Activated CD4-positive, alpha-beta T cell treated with anti-CD3 and anti-CD28 coated beads for 36 hours (primary cell): ENCODE measurements around the gene PDE11A. TPM values are rescaled to one million over a fixed set of nuclear protein-coding genes. Genes with fewer than 3 reads are reported as not detected.
"Not testable (repeated sequence)": the region's sequence is repeated elsewhere in the genome, so short reads cannot be mapped to it uniquely, and the experiment has no call there.

Experiments
- ATAC-seq: fragments of 200-7000 bp; cut with Tn5 transposase; one replicate; pipeline ENCODE4 v1.10.0; 2021; ENCODE audit warnings: mild to moderate bottlenecking, moderate library complexity
- CTCF ChIA-PET: fragments of 350-600 bp; sonication (Branson Sonifier 250); formaldehyde crosslinking; loops from one replicate; lab custom pipeline; 2021; ENCODE audit warnings: antibody characterized with exemption; lab: Charles Lee
- POLR2A ChIA-PET: fragments of 350-600 bp; sonication (Branson Sonifier 250); formaldehyde crosslinking; loops from one replicate; lab custom pipeline; 2021; ENCODE audit warnings: antibody characterized with exemption, inconsistent platforms; lab: Charles Lee
- DNase-seq: peaks from one replicate; pipeline ENCODE4 v3.0.0-alpha.2; 2020
- H3K27ac Mint-ChIP-seq: one replicate; pipeline ENCODE4 v1.8.0; 2021; ENCODE audit warnings: mixed read lengths
- H3K27me3 Mint-ChIP-seq: one replicate; pipeline ENCODE4 v1.8.0; 2021; ENCODE audit warnings: mixed read lengths
- H3K36me3 Mint-ChIP-seq: one replicate; pipeline ENCODE4 v1.8.0; 2021; ENCODE audit warnings: low read depth, mixed read lengths
- H3K4me1 Mint-ChIP-seq: one replicate; pipeline ENCODE4 v1.8.0; 2021; ENCODE audit warnings: mixed read lengths
- H3K4me3 Mint-ChIP-seq: one replicate; pipeline ENCODE4 v1.8.0; 2021; ENCODE audit warnings: mild to moderate bottlenecking, moderate library complexity, mixed read lengths
- H3K9me3 Mint-ChIP-seq: one replicate; pipeline ENCODE4 v1.8.0; 2021; ENCODE audit warnings: low read depth, mixed read lengths
- intact Hi-C, 2 experiments: fragments of 100-400 bp; cut with DNase I in 1 of 2; cut with micrococcal nuclease in 1 of 2; formaldehyde crosslinking; loops; one replicate each; pipeline versions ENCODE4 v1.14.2 to v1.15.1; 2022 to 2024; cut with DNase I, micrococcal nuclease
- total RNA-seq, 2 experiments: library from RNA; stranded (reverse); gene quantifications; one replicate each; pipeline ENCODE4 v1.2.3, GENCODE V29; 2021

The PDE11A gene
- total RNA-seq, 2 experiments from 2014 or later: 0.12 TPM; not detected in 1

DNA sequence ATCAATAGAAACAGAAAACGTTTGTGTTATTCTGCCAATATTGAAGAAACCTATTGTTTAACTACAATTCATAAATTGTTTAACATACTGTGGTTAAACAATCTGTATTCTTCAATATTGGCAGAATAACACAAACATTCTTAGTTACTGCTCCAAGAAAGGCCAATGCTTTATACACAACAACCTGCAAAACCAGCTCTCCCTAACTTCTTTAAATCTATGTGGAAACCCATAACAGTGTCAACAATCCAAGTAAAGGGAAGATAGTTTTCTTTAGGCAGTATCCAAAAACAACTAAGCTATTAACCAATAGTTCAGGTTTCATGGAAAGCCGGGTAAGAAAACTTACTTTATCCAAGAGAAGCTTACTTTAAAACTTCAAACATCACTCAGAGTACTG lies 33.5 kb upstream of the PDE11A start:
- ChIA-PET CTCF (interaction anchor here (0.7 to 0.9 kb wide), 2 partner anchors 181 to 291 kb away, joined by 3 read pairs; no protein-coding TSS in a partner anchor), POLR2A (no interaction called here)
- intact Hi-C loops: no loop called here
- Mint-ChIP-seq H3K36me3 (no peaks in the 10 kb centered on the region), H3K27ac (no peak overlapping the region), H3K4me3 (no peak overlapping the region), H3K27me3 (no peaks in the 10 kb centered on the region), H3K4me1 (no peaks in the 10 kb centered on the region), H3K9me3 (no peaks in the 10 kb centered on the region)
- DNase-seq: no peak
- no peak for ATAC-seq

DNA sequence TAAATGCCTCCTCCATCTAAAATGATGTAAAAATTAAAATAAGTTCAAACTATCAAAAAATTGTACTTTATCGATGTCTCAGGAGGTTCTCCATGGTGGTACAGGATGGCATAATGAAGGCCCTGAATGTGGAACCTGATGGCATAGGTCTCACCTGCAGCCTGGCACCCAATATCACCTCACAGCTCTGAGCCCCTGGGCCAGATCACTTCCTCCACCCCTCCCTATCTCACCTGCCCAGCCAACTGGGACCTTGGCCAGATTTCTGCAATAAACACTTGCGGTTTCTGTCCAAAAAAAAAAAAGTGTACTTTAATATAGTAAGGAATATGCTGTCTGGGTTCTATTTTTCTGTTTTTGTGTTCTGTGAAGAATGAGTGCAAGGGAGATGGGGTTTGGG lies 33.0 kb upstream of the PDE11A start:
- H3K27ac Mint-ChIP-seq: no peak overlapping the region
- no peaks in the 10 kb centered on the region for H3K27me3 Mint-ChIP-seq
- H3K36me3 Mint-ChIP-seq: no peaks in the 10 kb centered on the region
- H3K4me1 Mint-ChIP-seq: no peaks in the 10 kb centered on the region
- intact Hi-C loops: no loop called here
- H3K9me3 Mint-ChIP-seq: no peaks in the 10 kb centered on the region
- ATAC-seq (no peak), DNase-seq (no peak)
- CTCF ChIA-PET: interaction anchor here (0.9 kb wide), 1 partner anchor 181 kb away, joined by 3 read pairs; no protein-coding TSS in a partner anchor
- H3K4me3 Mint-ChIP-seq: no peak overlapping the region
- POLR2A ChIA-PET: no interaction called here

DNA sequence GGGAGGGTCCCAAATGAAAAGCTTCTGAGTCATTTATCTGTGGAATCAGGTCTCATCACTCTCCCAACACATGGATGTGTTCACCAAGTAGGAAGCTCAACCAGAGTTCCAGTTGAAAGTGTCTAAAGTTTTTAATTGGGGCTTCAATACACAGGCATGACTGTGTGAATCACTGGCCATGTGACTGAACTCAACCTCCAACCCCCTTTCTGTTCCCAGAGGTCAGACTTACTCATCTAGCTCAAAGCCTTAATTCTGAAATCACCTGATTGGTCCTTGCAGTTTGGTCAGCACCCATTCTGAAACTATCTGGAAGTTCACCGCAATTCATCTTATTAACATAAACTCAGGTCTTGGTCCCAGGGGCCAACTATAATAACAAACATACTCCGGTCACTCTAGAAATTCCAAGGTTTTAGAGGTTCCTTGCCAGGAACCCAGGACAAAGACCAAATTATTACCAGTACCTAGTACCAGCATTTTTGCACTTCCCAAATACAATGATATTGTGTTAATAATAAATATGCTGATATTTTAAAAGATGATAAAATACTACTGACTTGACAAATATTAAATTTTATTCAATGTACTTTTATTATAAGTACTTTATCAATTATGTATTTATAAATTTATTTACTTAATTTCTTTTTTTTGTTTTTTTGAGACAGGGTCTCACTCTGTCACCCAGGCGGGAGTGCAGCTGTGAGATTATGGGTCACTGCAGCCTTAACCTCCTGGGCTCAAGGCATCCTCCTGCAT lies 28.9 kb upstream of the PDE11A start:
- DNase-seq (no peak), ATAC-seq (no peak)
- ChIA-PET CTCF (interaction anchor here (0.6 to 1.6 kb wide), 4 partner anchors 9 to 74 kb away, joined by 4 to 6 read pairs (median 4); partner anchors contain the start of gene RBM45), POLR2A (no interaction called here)
- intact Hi-C loops: no loop called here
- Mint-ChIP-seq H3K36me3 (no peaks in the 10 kb centered on the region), H3K27ac (no peak overlapping the region), H3K27me3 (no peaks in the 10 kb centered on the region), H3K4me3 (no peak overlapping the region), H3K4me1 (no peaks in the 10 kb centered on the region), H3K9me3 (no peaks in the 10 kb centered on the region)

DNA sequence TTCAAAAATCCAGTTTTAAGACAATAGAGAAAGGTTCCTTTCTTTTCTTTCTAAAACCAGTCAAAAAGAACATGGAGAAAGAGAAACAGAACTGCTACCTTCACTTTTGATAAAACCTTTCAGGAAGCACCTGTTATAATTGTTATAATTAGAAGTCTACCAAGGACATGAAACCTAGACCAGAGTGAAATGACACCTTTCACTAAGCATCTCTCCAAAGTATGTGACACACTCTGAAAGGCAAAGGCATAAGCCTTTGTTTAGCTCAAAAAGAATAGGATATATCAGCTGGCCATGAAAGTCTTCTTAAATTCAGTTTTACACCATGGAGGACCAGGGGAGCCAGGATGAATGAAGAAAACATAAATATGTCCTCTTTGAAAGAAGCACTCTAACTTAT lies 20.9 kb upstream of the PDE11A start:
- H3K9me3 Mint-ChIP-seq: no peaks in the 10 kb centered on the region

DNA sequence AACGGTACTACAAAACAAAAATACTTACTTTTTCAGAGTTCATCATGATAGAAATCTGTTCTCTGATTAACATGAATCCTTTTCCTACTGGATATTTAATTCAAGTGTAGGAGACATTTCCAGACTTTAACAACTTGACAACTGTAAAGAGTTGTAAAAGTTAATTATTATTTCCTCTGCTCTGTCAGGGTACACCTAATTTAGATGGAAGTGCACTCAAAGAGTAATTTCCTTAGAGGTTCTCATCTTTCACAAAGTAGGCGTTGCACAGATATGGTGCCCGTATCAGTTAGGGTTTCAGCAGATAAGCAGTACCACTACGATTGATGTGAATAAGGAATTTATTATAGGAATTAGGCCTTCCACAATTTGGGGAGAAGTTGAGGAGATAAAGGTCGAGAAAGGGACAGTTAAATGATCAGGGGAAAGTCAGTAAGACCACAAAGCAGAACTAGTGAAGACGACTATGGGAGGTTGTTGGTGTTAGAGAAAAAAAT lies 16.2 kb upstream of the PDE11A start:
- peaks cover 8% of the 10 kb centered on the region for H3K27me3 Mint-ChIP-seq
- H3K27ac Mint-ChIP-seq: no peak overlapping the region
- intact Hi-C loops: no loop called here
- H3K4me1 Mint-ChIP-seq: no peaks in the 10 kb centered on the region
- no peaks in the 10 kb centered on the region for H3K9me3 Mint-ChIP-seq
- H3K4me3 Mint-ChIP-seq: no peak overlapping the region
- ChIA-PET CTCF (interaction anchor here (1.4 kb wide), 1 partner anchor 10 kb away, joined by 3 read pairs; no protein-coding TSS in a partner anchor), POLR2A (no interaction called here)
- no peaks in the 10 kb centered on the region for H3K36me3 Mint-ChIP-seq
- no peak for DNase-seq
- no peak for ATAC-seq

More for the DNA sequence above, 20.9 kb upstream of the PDE11A start:
- ATAC-seq (no peak), DNase-seq (no peak)
- Mint-ChIP-seq H3K4me1 (no peaks in the 10 kb centered on the region), H3K27me3 (peaks cover 4% of the 10 kb centered on the region), H3K4me3 (no peak overlapping the region), H3K36me3 (no peaks in the 10 kb centered on the region), H3K27ac (no peak overlapping the region)
- CTCF ChIA-PET: interaction anchor here (2.0 kb wide), 1 partner anchor 19 kb away, joined by 7 read pairs; the partner anchor contains the start of gene RBM45
- intact Hi-C loops: no loop called here
- POLR2A ChIA-PET: no interaction called here

DNA sequence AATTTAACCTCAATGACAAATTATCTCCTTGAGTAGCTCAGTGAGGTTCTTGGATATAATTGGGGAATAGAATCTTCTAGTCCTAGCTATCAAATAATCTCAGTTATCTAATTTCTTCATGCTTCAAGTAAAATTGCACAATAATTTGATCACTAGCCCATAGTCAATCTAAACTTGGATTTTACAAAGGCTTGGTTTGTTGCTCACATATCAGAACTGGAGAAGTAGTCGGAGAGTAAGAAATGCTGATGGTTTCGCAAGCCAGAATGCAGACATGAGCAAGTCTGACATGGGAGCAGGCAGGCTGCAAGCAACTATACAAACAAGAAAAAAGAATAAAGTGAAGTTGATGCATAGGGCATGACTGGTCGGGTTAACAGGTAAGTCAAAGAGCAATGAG lies 11.7 kb upstream of the PDE11A start:
- Mint-ChIP-seq H3K4me1 (no peaks in the 10 kb centered on the region), H3K36me3 (no peaks in the 10 kb centered on the region), H3K27ac (no peak overlapping the region), H3K4me3 (no peak overlapping the region), H3K27me3 (peaks cover 6% of the 10 kb centered on the region), H3K9me3 (no peaks in the 10 kb centered on the region)
- ChIA-PET POLR2A (no interaction called here), CTCF (interaction anchor here (0.6 to 1.0 kb wide), 2 partner anchors 28 to 57 kb away, joined by 3 to 4 read pairs; partner anchors contain the start of gene RBM45)
- no peak for ATAC-seq
- intact Hi-C loops: no loop called here
- DNase-seq: no peak

DNA sequence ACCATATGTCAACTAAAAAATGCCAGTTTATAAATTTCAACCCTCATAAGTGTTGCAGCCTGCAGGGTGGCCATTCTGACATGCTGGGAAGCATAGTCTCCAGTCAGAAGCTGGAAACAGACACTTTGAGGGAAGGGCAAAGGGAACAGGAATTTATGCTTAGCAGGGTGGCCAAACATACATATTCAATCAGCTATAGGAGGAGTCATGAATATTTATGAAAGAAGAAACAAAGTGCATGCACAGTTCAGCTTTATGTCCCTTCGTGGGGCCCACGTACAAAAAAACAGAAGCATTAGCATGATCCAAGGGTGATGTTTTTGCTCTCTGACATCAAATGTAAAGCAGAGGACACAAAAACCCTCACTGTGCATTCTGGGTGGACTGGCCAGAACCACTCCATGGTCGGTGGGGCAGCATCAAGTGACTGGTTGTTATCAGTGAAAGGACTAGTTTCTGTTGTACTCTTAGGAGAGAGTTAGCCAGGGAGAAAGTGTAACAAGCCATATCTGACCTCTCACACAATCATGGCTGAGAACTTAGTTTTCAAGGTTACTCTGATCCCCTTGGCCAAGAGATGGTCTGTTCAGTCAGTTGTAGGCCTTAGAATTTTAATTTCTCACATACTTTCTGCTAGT lies 9.9 kb upstream of the PDE11A start:
- Mint-ChIP-seq H3K4me1 (no peaks in the 10 kb centered on the region), H3K36me3 (no peaks in the 10 kb centered on the region), H3K27me3 (peaks cover 10% of the 10 kb centered on the region), H3K27ac (no peak overlapping the region), H3K9me3 (no peaks in the 10 kb centered on the region), H3K4me3 (no peak overlapping the region)
- intact Hi-C loops: no loop called here
- ChIA-PET POLR2A (no interaction called here), CTCF (no interaction called here)
- ATAC-seq (no peak), DNase-seq (no peak)

DNA sequence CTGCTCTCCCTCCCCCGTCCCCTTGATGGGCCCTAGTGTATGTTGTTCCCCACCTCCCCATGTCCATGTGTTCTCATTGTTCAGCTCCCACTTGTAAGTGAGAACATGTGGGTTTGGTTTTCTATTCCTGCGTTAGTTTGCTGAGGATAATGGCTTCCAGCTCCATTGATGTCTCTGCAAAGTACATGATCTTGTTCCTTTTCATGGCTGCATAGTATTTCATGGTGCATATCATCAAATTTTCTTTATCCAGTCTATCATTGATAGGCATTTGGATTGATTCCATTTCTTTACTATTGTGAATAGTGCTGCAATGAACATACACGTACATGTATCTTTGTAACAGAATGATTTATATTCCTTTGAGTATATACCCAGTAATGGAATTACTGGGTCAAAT lies 6.7 kb upstream of the PDE11A start:
- intact Hi-C loops, ATAC-seq, H3K9me3 Mint-ChIP-seq, DNase-seq, H3K36me3 Mint-ChIP-seq, H3K4me3 Mint-ChIP-seq, H3K27ac Mint-ChIP-seq, H3K4me1 Mint-ChIP-seq: not testable (repeated sequence)
- ChIA-PET POLR2A (interaction anchor here (0.6 kb wide), 1 partner anchor 262 kb away, joined by 4 read pairs; no protein-coding TSS in a partner anchor), CTCF (interaction anchor here (1.2 kb wide), 1 partner anchor 10 kb away, joined by 3 read pairs; no protein-coding TSS in a partner anchor)
- peaks cover 24% of the 10 kb centered on the region for H3K27me3 Mint-ChIP-seq

DNA sequence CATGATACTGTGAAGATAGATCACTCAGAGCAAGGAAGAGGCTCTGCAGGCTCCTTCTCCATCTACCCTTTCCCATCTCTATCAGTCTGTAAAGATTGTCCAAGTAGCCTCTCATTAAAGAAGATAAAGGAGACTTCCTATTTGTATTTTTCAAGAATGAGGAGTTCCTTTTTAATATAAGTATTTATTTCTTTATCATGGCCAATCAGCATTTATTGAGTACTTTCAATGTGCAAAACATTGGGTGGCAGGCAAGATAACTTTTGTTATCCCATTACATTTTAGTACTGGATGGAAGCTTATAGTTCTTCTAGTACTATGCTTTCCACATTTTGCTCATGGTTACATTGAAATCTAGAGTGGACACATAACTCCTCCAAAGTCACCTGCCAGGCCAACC lies 3.6 kb upstream of the PDE11A start:
- CTCF ChIA-PET: no interaction called here
- H3K27ac Mint-ChIP-seq: no peak overlapping the region
- intact Hi-C loops: no loop called here
- no peak overlapping the region for H3K4me3 Mint-ChIP-seq
- H3K4me1 Mint-ChIP-seq: peaks cover 7% of the 10 kb centered on the region
- DNase-seq (no peak), ATAC-seq (no peak)
- no peaks in the 10 kb centered on the region for H3K36me3 Mint-ChIP-seq
- POLR2A ChIA-PET: no interaction called here
- H3K9me3 Mint-ChIP-seq: no peaks in the 10 kb centered on the region
- peaks cover 50% of the 10 kb centered on the region for H3K27me3 Mint-ChIP-seq

DNA sequence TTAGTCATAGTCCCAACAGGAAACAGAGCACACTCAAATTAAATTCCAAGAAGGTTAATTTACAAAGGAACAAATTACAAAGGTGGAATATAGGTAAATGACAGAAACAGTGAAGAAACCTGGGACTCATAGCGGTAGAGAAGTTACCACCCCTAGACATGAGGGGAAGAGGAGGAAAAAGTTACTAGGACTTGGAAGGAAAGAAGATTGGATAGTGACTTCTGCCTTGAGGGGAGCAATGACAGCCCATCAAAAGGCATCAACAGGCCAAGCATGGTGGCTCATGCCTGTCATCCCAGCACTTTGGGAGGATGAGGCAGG lies 2.4 kb upstream of the PDE11A start:
- H3K4me1 Mint-ChIP-seq: peaks cover 7% of the 10 kb centered on the region
- ATAC-seq (no peak), DNase-seq (no peak)
- H3K36me3 Mint-ChIP-seq: no peaks in the 10 kb centered on the region
- H3K27me3 Mint-ChIP-seq: peaks cover 56% of the 10 kb centered on the region
- ChIA-PET POLR2A (no interaction called here), CTCF (no interaction called here)
- intact Hi-C loops: no loop called here
- H3K4me3 Mint-ChIP-seq: no peak overlapping the region
- H3K27ac Mint-ChIP-seq: no peak overlapping the region
- no peaks in the 10 kb centered on the region for H3K9me3 Mint-ChIP-seq

DNA sequence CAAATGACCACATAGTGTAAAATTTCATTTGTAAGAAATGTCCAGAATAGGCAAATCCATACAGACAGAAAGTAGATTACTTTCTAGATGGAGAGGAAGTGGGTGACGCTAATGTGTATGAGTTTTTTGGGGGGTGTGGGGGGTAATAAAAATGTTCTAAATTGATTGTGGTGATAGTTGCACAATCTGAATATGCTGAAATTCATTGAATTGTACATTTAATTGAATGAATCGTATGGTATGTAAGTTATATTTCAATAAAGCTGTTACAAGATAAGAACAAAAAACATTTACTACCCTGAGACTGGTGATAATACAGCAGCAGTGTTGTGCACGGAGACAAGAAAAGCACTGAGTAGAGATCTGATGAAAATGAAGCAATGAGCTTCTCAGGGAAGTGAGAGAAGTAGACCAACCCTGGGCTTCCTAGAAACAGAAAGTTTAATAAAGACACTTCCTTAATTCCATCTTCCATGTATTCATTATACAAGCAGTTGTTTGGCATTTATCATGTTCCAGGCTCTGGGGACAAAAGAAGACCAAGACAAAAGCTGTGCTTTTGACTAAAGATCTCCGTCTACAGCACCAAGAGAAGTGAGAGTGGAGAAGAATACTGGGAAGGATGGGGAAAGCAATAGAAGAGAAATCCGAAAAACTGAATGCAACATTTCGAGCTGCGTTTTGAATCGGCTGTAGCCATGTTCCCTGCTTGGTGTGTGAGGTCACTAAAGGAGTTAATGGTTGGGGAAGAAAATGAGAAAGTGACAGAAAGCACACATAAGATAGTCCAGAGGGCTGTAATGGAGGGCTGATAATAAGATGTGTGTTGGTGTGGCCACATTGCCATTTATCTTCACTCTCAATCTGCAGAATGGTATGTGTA lies 1.8 kb upstream of the PDE11A start:
- H3K27me3 Mint-ChIP-seq: peaks cover 59% of the 10 kb centered on the region
- no peaks in the 10 kb centered on the region for H3K36me3 Mint-ChIP-seq
- CTCF ChIA-PET: no interaction called here

More for the DNA sequence above, 1.8 kb upstream of the PDE11A start:
- H3K9me3 Mint-ChIP-seq: no peaks in the 10 kb centered on the region
- H3K4me1 Mint-ChIP-seq: peaks cover 7% of the 10 kb centered on the region
- H3K27ac Mint-ChIP-seq: no peak overlapping the region
- DNase-seq (no peak), ATAC-seq (no peak)
- POLR2A ChIA-PET: interaction anchor here (0.7 kb wide), 1 partner anchor 470 kb away, joined by 4 read pairs; no protein-coding TSS in a partner anchor
- intact Hi-C loops: no loop called here
- H3K4me3 Mint-ChIP-seq: no peak overlapping the region
